DOHH2 (cell line): ENCODE measurements around the gene LILRA6.
"Not testable (repeated sequence)": the region's sequence is repeated elsewhere in the genome, so short reads cannot be mapped to it uniquely, and the experiment has no call there.

Source experiments
- CTCF ChIP-seq: fragments of 200-600 bp; sonication (generic); IDR thresholded peaks from one replicate; pipeline ENCODE4 v1.5.1; 2014; ENCODE audit warnings: antibody characterized with exemption, mild to moderate bottlenecking, low read depth, low read length; ENCODE audit not compliant: poor library complexity, severe bottlenecking
- EZH2phosphoT487 ChIP-seq: fragments of 200-600 bp; sonication (generic); IDR thresholded peaks from 2 replicates; pipeline ENCODE4 v1.6.1; 2017; ENCODE audit warnings: borderline replicate concordance, mild to moderate bottlenecking, antibody characterized with exemption, low read length, moderate library complexity, mixed read lengths

DNA sequence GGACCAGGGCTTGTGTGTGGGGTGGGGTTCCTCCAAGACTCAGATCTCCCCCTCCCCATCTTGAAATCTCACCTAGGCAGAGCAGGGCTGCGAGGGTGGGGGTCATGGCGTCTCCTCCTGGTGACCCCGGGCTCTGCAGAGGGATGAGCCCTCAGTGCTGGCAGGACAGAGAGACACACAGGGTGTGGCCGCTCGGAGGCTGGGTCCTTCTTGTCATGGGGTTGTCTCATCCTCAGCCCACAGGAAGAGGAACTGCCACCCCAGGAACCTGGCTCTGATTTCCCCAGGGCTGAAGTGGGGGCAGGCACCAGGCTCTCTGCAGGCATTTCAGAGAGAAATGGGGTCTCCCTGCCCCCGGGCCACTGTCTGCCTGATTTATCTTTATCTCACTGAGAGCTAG is at the start of gene LILRA6:
- not testable (repeated sequence) for TF ChIP-seq CTCF, EZH2phosphoT487
